NCI-H1105 treated with DMSO at 0.1 percent for 48 hours (cell line): ENCODE results near the gene IGF2R.
"Not testable (repeated sequence)": the region's sequence is repeated elsewhere in the genome, so short reads cannot be mapped to it uniquely, and the experiment has no call there.

ENCODE experiments used
- DNase-seq: peaks from one replicate; lab custom pipeline; 2025; lab: John Stamatoyannopoulos, UW

IGF2R gene

GRCh38 chr6:159996626-159997497 lies 28.0 kb downstream of the IGF2R start:
- no peak for DNase-seq

- no peak for DNase-seq
These were observed 28.7 kb downstream of the IGF2R start for GRCh38 chr6:159997498-159998101.

GRCh38 chr6:159998538-159998937 lies 29.7 kb downstream of the IGF2R start:
- no peak for DNase-seq

- no peak for DNase-seq
These were observed 30.4 kb downstream of the IGF2R start for GRCh38 chr6:159999240-159999671.

GRCh38 chr6:160000280-160000704 lies 31.4 kb downstream of the IGF2R start:
- no peak for DNase-seq

- DNase-seq: not testable (repeated sequence)
These were observed 32.1 kb downstream of the IGF2R start for GRCh38 chr6:160000893-160001427.

GRCh38 chr6:160002882-160003281 lies 34.0 kb downstream of the IGF2R start:
- no peak for DNase-seq

GRCh38 chr6:160004018-160004417 lies 35.1 kb downstream of the IGF2R start:
- DNase-seq: no peak

GRCh38 chr6:160004419-160005175 lies 35.7 kb downstream of the IGF2R start:
- no peak for DNase-seq

GRCh38 chr6:160005211-160005610 lies 36.3 kb downstream of the IGF2R start:
- DNase-seq: no peak

- DNase-seq: no peak
These were observed 37.1 kb downstream of the IGF2R start for GRCh38 chr6:160005861-160006540.

- DNase-seq: no peak
These were observed 38.3 kb downstream of the IGF2R start for GRCh38 chr6:160007145-160007544.

- DNase-seq: no peak
These were observed 38.7 kb downstream of the IGF2R start for GRCh38 chr6:160007611-160008010.

- DNase-seq: no peak
These were observed 41.2 kb downstream of the IGF2R start for GRCh38 chr6:160010067-160010466.

GRCh38 chr6:160013987-160014868 lies 45.3 kb downstream of the IGF2R start:
- DNase-seq: no peak

- DNase-seq: no peak
These were observed 45.9 kb downstream of the IGF2R start for GRCh38 chr6:160014869-160015182.

GRCh38 chr6:160015778-160016684 lies 47.1 kb downstream of the IGF2R start:
- DNase-seq: no peak

GRCh38 chr6:160022101-160022500 lies 53.2 kb downstream of the IGF2R start:
- DNase-seq: no peak

GRCh38 chr6:160022793-160023192 lies 53.9 kb downstream of the IGF2R start:
- DNase-seq: no peak

GRCh38 chr6:160024152-160024551 lies 55.3 kb downstream of the IGF2R start:
- DNase-seq: no peak
